ENCODE measurements around the gene SLC6A12. TPM values are rescaled to one million over a fixed set of nuclear protein-coding genes. Genes with fewer than 3 reads are reported as not detected.

Gene SLC6A12
- total RNA-seq, 1 donor from 2014 or later: 0.64 TPM

DNA sequence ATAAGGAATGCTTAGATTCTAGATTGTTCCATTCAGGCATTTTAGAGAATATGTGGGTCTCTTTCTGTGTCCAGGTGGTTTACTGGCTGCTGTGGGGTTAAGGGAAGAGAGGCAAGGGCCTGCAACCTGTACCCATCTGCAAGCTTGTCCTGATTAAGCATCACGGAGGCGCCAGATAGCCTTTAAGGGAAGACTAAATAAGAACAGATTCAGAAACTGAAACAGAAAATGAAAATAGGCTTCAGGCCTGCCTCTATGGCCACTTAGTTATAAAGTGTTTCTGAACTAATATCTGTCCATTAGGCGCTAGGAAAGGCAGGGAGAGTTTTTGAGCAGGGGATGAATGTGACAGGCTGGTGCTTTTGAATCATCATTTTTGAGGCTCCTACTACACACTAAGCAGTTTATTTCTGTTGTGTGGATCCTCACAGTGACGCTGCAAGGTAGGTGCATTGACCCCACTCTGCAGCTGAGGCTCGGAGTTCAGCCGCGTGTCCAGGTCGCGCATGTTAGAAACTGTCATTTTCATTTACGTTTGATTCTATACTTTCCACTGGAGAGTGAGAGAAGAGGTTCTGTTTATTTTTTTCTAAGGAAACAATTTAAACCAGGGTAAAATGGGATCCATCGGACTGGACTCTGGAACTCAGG is 47.4 kb downstream of the SLC6A12 start:
- H3K4me3 Mint-ChIP-seq (ENCODE audit: unreplicated experiment): peak overlapping the region; percentile 78
- H3K9me3 Mint-ChIP-seq (ENCODE audit: unreplicated experiment): peaks cover 9% of the 10 kb centered on the region
- peaks cover 5% of the 10 kb centered on the region for H3K36me3 Mint-ChIP-seq (ENCODE audit: unreplicated experiment)
- no peak for DNase-seq
- peaks cover 17% of the 10 kb centered on the region for H3K27me3 Mint-ChIP-seq (ENCODE audit: unreplicated experiment)
- peak overlapping the region; percentile 69 for H3K27ac Mint-ChIP-seq (ENCODE audit: unreplicated experiment)
- H3K4me1 Mint-ChIP-seq (ENCODE audit: low read depth, unreplicated experiment): peaks cover 59% of the 10 kb centered on the region
- TF ChIP-seq CTCF (IDR thresholded peaks at IDR 0.05; ENCODE audit: partially characterized antibody, unreplicated experiment): no peak

DNA sequence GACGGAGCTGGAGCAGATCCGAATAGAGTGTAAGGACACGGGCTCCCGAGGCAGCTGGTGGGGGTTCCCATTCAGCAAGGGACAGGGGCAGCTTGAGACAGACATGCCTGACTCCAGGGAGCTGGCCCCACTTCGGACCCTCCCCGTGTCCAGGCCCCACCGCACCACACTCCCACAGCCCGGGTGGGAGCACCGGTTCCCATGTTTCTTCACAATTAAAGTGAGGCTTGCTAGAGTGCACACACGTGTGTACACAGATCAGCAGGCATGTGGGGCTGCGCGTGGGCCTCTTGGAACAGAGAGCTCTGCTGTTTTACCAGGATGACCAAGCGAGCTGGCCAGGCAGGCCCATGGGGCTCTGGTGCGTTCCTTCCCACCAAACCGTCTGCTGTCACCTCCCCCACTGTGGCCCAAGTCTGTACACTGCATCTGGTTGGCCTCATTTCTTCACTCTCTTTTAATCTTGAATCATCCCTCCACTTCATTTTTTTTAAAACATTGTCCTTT is 48.0 kb downstream of the SLC6A12 start:
- TF ChIP-seq CTCF (IDR thresholded peaks at IDR 0.05; ENCODE audit: partially characterized antibody, unreplicated experiment): no peak
- Mint-ChIP-seq H3K36me3 (ENCODE audit: unreplicated experiment) (peaks cover 5% of the 10 kb centered on the region), H3K27me3 (ENCODE audit: unreplicated experiment) (peaks cover 18% of the 10 kb centered on the region), H3K4me3 (ENCODE audit: unreplicated experiment) (peak overlapping the region; percentile 22), H3K27ac (ENCODE audit: unreplicated experiment) (no peak overlapping the region), H3K4me1 (ENCODE audit: low read depth, unreplicated experiment) (peaks cover 52% of the 10 kb centered on the region), H3K9me3 (ENCODE audit: unreplicated experiment) (peaks cover 11% of the 10 kb centered on the region)
- no peak for DNase-seq

GRCh38 chr12:164207-164606 is 49.8 kb downstream of the SLC6A12 start:
- Mint-ChIP-seq H3K4me1 (ENCODE audit: low read depth, unreplicated experiment) (peaks cover 52% of the 10 kb centered on the region), H3K4me3 (ENCODE audit: unreplicated experiment) (peak overlapping the region; percentile 47), H3K27me3 (ENCODE audit: unreplicated experiment) (peaks cover 15% of the 10 kb centered on the region), H3K36me3 (ENCODE audit: unreplicated experiment) (peaks cover 5% of the 10 kb centered on the region), H3K27ac (ENCODE audit: unreplicated experiment) (peak overlapping the region; percentile 24), H3K9me3 (ENCODE audit: unreplicated experiment) (peaks cover 12% of the 10 kb centered on the region)
- DNase-seq: no peak
- no peak for TF ChIP-seq CTCF (IDR thresholded peaks at IDR 0.05; ENCODE audit: partially characterized antibody, unreplicated experiment)

GRCh38 chr12:163406-163986 is 50.5 kb downstream of the SLC6A12 start:
- Mint-ChIP-seq H3K4me3 (ENCODE audit: unreplicated experiment) (no peak overlapping the region), H3K4me1 (ENCODE audit: low read depth, unreplicated experiment) (peaks cover 50% of the 10 kb centered on the region), H3K36me3 (ENCODE audit: unreplicated experiment) (peaks cover 5% of the 10 kb centered on the region), H3K9me3 (ENCODE audit: unreplicated experiment) (peaks cover 14% of the 10 kb centered on the region), H3K27me3 (ENCODE audit: unreplicated experiment) (peaks cover 14% of the 10 kb centered on the region), H3K27ac (ENCODE audit: unreplicated experiment) (no peak overlapping the region)
- TF ChIP-seq CTCF (IDR thresholded peaks at IDR 0.05; ENCODE audit: partially characterized antibody, unreplicated experiment): no peak
- DNase-seq: no peak

Data from glutamatergic neuron (in vitro differentiated cells).